GM20000 (cell line): Measurements from ENCODE around the gene MYCBPAP.

ENCODE experiments used
- DNase-seq: peaks from one replicate; pipeline ENCODE4 v3.0.0; 2012; ENCODE audit warnings: low spot score
- CTCF ChIP-seq: IDR thresholded peaks from 2 replicates; pipeline ENCODE4 v1.5.1; 2012; ENCODE audit warnings: mild to moderate bottlenecking, control low read depth; ENCODE audit errors: extremely low read depth, missing control alignments

MYCBPAP gene

GRCh38 chr17:50541716-50542688, 33.8 kb downstream of the MYCBPAP start:
- DNase-seq = peak; percentile 99
- TF ChIP-seq CTCF = no peak

- TF ChIP-seq CTCF = no peak
- no peak for DNase-seq
Measured at GRCh38 chr17:50542795-50543774, 34.8 kb downstream of the MYCBPAP start.

GRCh38 chr17:50544516-50544915, 36.3 kb downstream of the MYCBPAP start:
- DNase-seq = no peak
- no peak for TF ChIP-seq CTCF

- no peak for TF ChIP-seq CTCF
- no peak for DNase-seq
Measured at GRCh38 chr17:50545311-50545710, 37.1 kb downstream of the MYCBPAP start.

GRCh38 chr17:50546701-50547034, 38.4 kb downstream of the MYCBPAP start:
- DNase-seq = no peak
- TF ChIP-seq CTCF = no peak

GRCh38 chr17:50547035-50547735, 38.9 kb downstream of the MYCBPAP start, which contains the start of gene SPATA20:
TSS of gene SPATA20 (plus strand) at chr17:50547174. CDS start at chr17:50547209, 35 bp downstream.
- TF ChIP-seq CTCF = peak; percentile 99
- peak; percentile 94 for DNase-seq
